ENCODE data around the gene IL10RA. TPM values are rescaled to one million over a fixed set of nuclear protein-coding genes. Genes with fewer than 3 reads are reported as not detected.
A peak's percentile ranks its signal among the peaks of the same experiment; 100 is the strongest.

IL10RA gene
- total and polyA plus RNA-seq, 3 experiments from 2014 or later, result 120 to 659 (median 122) TPM

GRCh38 chr11:117983163-117983475 is 3.1 kb upstream of the IL10RA start:
- POLR2A ChIA-PET, result interaction anchor here (1.1 kb wide), 1 partner anchor 18 kb away, joined by 7 read pairs; no protein-coding TSS in a partner anchor
- Histone ChIP-seq H3K36me3 (ENCODE audit: insufficient read depth, low read length) (peaks cover 9% of the 10 kb centered on the region), H3K27me3 (ENCODE audit: insufficient read depth, low read length, poor library complexity, severe bottlenecking) (no peaks in the 10 kb centered on the region), H3K27ac (ENCODE audit: low read depth, low read length) (no peak overlapping the region), H3K9me3 (ENCODE audit: low read length) (no peaks in the 10 kb centered on the region), H3K4me3 (ENCODE audit: low read length) (no peak overlapping the region), H3K4me1 (ENCODE audit: insufficient read depth, low read length) (peaks cover 53% of the 10 kb centered on the region)
- Mint-ChIP-seq H3K27me3 (no peaks in the 10 kb centered on the region), H3K4me1 (peaks cover 58 to 70% (median 66%) of the 10 kb centered on the region in 3 donors), H3K36me3 (peaks cover 12 to 33% (median 12%) of the 10 kb centered on the region in 3 donors), H3K9me3 (no peaks in the 10 kb centered on the region), H3K27ac (peak overlapping the region; percentile 34 to 98 (median 86)), H3K4me3 (peak overlapping the region; percentile 10 to 97 (median 38))
- CTCF ChIA-PET, result interaction anchor here (1.2 to 12.9 kb wide), 2 partner anchors 9 to 71 kb away, joined by 4 to 155 read pairs; no protein-coding TSS in a partner anchor
- DNase-seq, result no peak

GRCh38 chr11:117984476-117984875 is 1.7 kb upstream of the IL10RA start:
- peaks cover 21 to 44% (median 24%) of the 10 kb centered on the region in 3 donors for H3K36me3 Mint-ChIP-seq
- peak overlapping the region; percentile 75 to 98 (median 92) for H3K27ac Mint-ChIP-seq
- ChIA-PET POLR2A (interaction anchor here (6.0 to 6.5 kb wide), 2 partner anchors 15 to 32 kb away, joined by 108 to 114 read pairs; no protein-coding TSS in a partner anchor), CTCF (interaction anchor here (2.2 to 20.0 kb wide), 3 partner anchors 10 to 69 kb away, joined by 6 to 296 read pairs (median 155); no protein-coding TSS in a partner anchor)
- H3K4me3 ChIP-seq (ENCODE audit: low read length), result no peak overlapping the region
- H3K4me1 ChIP-seq (ENCODE audit: insufficient read depth, low read length), result peaks cover 60% of the 10 kb centered on the region
- peak overlapping the region; percentile 90 to 97 (median 93) for H3K4me3 Mint-ChIP-seq
- H3K9me3 ChIP-seq (ENCODE audit: low read length), result no peaks in the 10 kb centered on the region
- peaks cover 22% of the 10 kb centered on the region for H3K36me3 ChIP-seq (ENCODE audit: insufficient read depth, low read length)
- H3K4me1 Mint-ChIP-seq, result peaks cover 57 to 70% (median 64%) of the 10 kb centered on the region in 3 donors
- H3K27me3 Mint-ChIP-seq, result no peaks in the 10 kb centered on the region
- DNase-seq, result no peak
- H3K27me3 ChIP-seq (ENCODE audit: insufficient read depth, low read length, poor library complexity, severe bottlenecking), result no peaks in the 10 kb centered on the region
- H3K9me3 Mint-ChIP-seq, result no peaks in the 10 kb centered on the region
- H3K27ac ChIP-seq (ENCODE audit: low read depth, low read length), result no peak overlapping the region

GRCh38 chr11:117986981-117987574 is 884 bp downstream of the IL10RA start:
- ChIA-PET POLR2A (interaction anchor here (0.6 to 6.5 kb wide), 13 partner anchors 8 to 351 kb away, joined by 3 to 114 read pairs (median 9); no protein-coding TSS in a partner anchor), CTCF (interaction anchor here (0.7 to 20.0 kb wide), 15 partner anchors 10 to 179 kb away, joined by 3 to 296 read pairs (median 6); no protein-coding TSS in a partner anchor)
- Histone ChIP-seq H3K4me1 (ENCODE audit: insufficient read depth, low read length) (peaks cover 72% of the 10 kb centered on the region), H3K36me3 (ENCODE audit: insufficient read depth, low read length) (peaks cover 47% of the 10 kb centered on the region), H3K4me3 (ENCODE audit: low read length) (peak overlapping the region; percentile 100), H3K27ac (ENCODE audit: low read depth, low read length) (peak overlapping the region; percentile 98), H3K27me3 (ENCODE audit: insufficient read depth, low read length, poor library complexity, severe bottlenecking) (no peaks in the 10 kb centered on the region), H3K9me3 (ENCODE audit: low read length) (no peaks in the 10 kb centered on the region)
- Mint-ChIP-seq H3K9me3 (no peaks in the 10 kb centered on the region), H3K27me3 (no peaks in the 10 kb centered on the region), H3K4me3 (peak overlapping the region; percentile 90 to 97 (median 93)), H3K27ac (peak overlapping the region; percentile 77 to 99 (median 91)), H3K4me1 (peaks cover 56 to 72% (median 63%) of the 10 kb centered on the region in 3 donors), H3K36me3 (peaks cover 41 to 68% (median 44%) of the 10 kb centered on the region in 3 donors)
- DNase-seq, result peak in 4 of 5 donors; percentile 31 to 84 (median 76)

GRCh38 chr11:117989351-117990102 is 3.3 kb downstream of the IL10RA start:
- no peaks in the 10 kb centered on the region for H3K9me3 Mint-ChIP-seq
- peak overlapping the region; percentile 78 to 99 (median 91) for H3K27ac Mint-ChIP-seq
- peak overlapping the region; percentile 90 to 97 (median 93) for H3K4me3 Mint-ChIP-seq
- peaks cover 56 to 92% (median 62%) of the 10 kb centered on the region in 3 donors for H3K36me3 Mint-ChIP-seq
- no peak for DNase-seq
- Histone ChIP-seq H3K4me3 (ENCODE audit: low read length) (peak overlapping the region; percentile 100), H3K27me3 (ENCODE audit: insufficient read depth, low read length, poor library complexity, severe bottlenecking) (no peaks in the 10 kb centered on the region), H3K9me3 (ENCODE audit: low read length) (no peaks in the 10 kb centered on the region), H3K36me3 (ENCODE audit: insufficient read depth, low read length) (peaks cover 71% of the 10 kb centered on the region), H3K4me1 (ENCODE audit: insufficient read depth, low read length) (peaks cover 80% of the 10 kb centered on the region), H3K27ac (ENCODE audit: low read depth, low read length) (peak overlapping the region; percentile 38)
- CTCF ChIA-PET, result interaction anchor here (0.7 to 20.0 kb wide), 9 partner anchors 10 to 145 kb away, joined by 3 to 296 read pairs (median 5); no protein-coding TSS in a partner anchor
- H3K27me3 Mint-ChIP-seq, result no peaks in the 10 kb centered on the region
- H3K4me1 Mint-ChIP-seq, result peaks cover 61 to 75% (median 66%) of the 10 kb centered on the region in 3 donors
- POLR2A ChIA-PET, result interaction anchor here (0.6 to 6.5 kb wide), 7 partner anchors 9 to 71 kb away, joined by 3 to 114 read pairs (median 31); no protein-coding TSS in a partner anchor

- Histone ChIP-seq H3K9me3 (ENCODE audit: low read length) (no peaks in the 10 kb centered on the region), H3K36me3 (ENCODE audit: insufficient read depth, low read length) (peaks cover 97% of the 10 kb centered on the region), H3K4me1 (ENCODE audit: insufficient read depth, low read length) (peaks cover 91% of the 10 kb centered on the region), H3K27me3 (ENCODE audit: insufficient read depth, low read length, poor library complexity, severe bottlenecking) (no peaks in the 10 kb centered on the region), H3K4me3 (ENCODE audit: low read length) (peak overlapping the region; percentile 39), H3K27ac (ENCODE audit: low read depth, low read length) (no peak overlapping the region)
- CTCF ChIA-PET, result interaction anchor here (0.7 to 20.0 kb wide), 4 partner anchors 7 to 184 kb away, joined by 3 to 296 read pairs (median 115); no protein-coding TSS in a partner anchor
- peak overlapping the region in 7 of 8 donors; percentile 72 to 99 (median 88) for H3K27ac Mint-ChIP-seq
- POLR2A ChIA-PET, result interaction anchor here (1.0 to 6.7 kb wide), 6 partner anchors 9 to 61 kb away, joined by 5 to 39 read pairs (median 6); no protein-coding TSS in a partner anchor
- peaks cover 69 to 100% (median 72%) of the 10 kb centered on the region in 3 donors for H3K36me3 Mint-ChIP-seq
- no peaks in the 10 kb centered on the region for H3K9me3 Mint-ChIP-seq
- H3K4me3 Mint-ChIP-seq, result peak overlapping the region; percentile 90 to 97 (median 93)
- H3K27me3 Mint-ChIP-seq, result no peaks in the 10 kb centered on the region
- no peak for DNase-seq
- H3K4me1 Mint-ChIP-seq, result peaks cover 71 to 82% (median 79%) of the 10 kb centered on the region in 3 donors
Measured at GRCh38 chr11:117992136-117992535, 5.9 kb downstream of the IL10RA start.

- DNase-seq, result no peak
- peak overlapping the region; percentile 90 to 97 (median 93) for H3K4me3 Mint-ChIP-seq
- no peaks in the 10 kb centered on the region for H3K27me3 Mint-ChIP-seq
- Histone ChIP-seq H3K4me3 (ENCODE audit: low read length) (peak overlapping the region; percentile 39), H3K36me3 (ENCODE audit: insufficient read depth, low read length) (peaks cover 99% of the 10 kb centered on the region), H3K27ac (ENCODE audit: low read depth, low read length) (no peak overlapping the region), H3K9me3 (ENCODE audit: low read length) (no peaks in the 10 kb centered on the region), H3K27me3 (ENCODE audit: insufficient read depth, low read length, poor library complexity, severe bottlenecking) (no peaks in the 10 kb centered on the region), H3K4me1 (ENCODE audit: insufficient read depth, low read length) (peaks cover 94% of the 10 kb centered on the region)
- POLR2A ChIA-PET, result interaction anchor here (0.6 to 6.7 kb wide), 8 partner anchors 8 to 1093 kb away, joined by 4 to 39 read pairs (median 6); no protein-coding TSS in a partner anchor
- H3K27ac Mint-ChIP-seq, result peak overlapping the region; percentile 51 to 99 (median 86)
- H3K9me3 Mint-ChIP-seq, result no peaks in the 10 kb centered on the region
- H3K4me1 Mint-ChIP-seq, result peaks cover 73 to 84% (median 83%) of the 10 kb centered on the region in 3 donors
- CTCF ChIA-PET, result interaction anchor here (1.8 to 20.0 kb wide), 7 partner anchors 7 to 149 kb away, joined by 4 to 296 read pairs (median 7); no protein-coding TSS in a partner anchor
- peaks cover 70 to 100% (median 72%) of the 10 kb centered on the region in 3 donors for H3K36me3 Mint-ChIP-seq
Measured at GRCh38 chr11:117992620-117993019, 6.4 kb downstream of the IL10RA start.

- Mint-ChIP-seq H3K27me3 (no peaks in the 10 kb centered on the region), H3K36me3 (peaks cover 68 to 100% (median 70%) of the 10 kb centered on the region in 3 donors), H3K4me3 (peak overlapping the region; percentile 85 to 96 (median 93)), H3K27ac (peak overlapping the region; percentile 72 to 96 (median 88)), H3K4me1 (peaks cover 82 to 95% (median 94%) of the 10 kb centered on the region in 3 donors), H3K9me3 (no peaks in the 10 kb centered on the region)
- H3K9me3 ChIP-seq (ENCODE audit: low read length), result no peaks in the 10 kb centered on the region
- POLR2A ChIA-PET, result interaction anchor here (0.9 to 14.4 kb wide), 7 partner anchors 8 to 58 kb away, joined by 3 to 158 read pairs (median 8); partner anchors contain the start of gene IL10RA
- H3K4me3 ChIP-seq (ENCODE audit: low read length), result no peak overlapping the region
- H3K36me3 ChIP-seq (ENCODE audit: insufficient read depth, low read length), result peaks cover 99% of the 10 kb centered on the region
- CTCF ChIA-PET, result interaction anchor here (1.2 to 20.0 kb wide), 10 partner anchors 8 to 151 kb away, joined by 4 to 296 read pairs (median 4); no protein-coding TSS in a partner anchor
- DNase-seq, result no peak
- H3K27ac ChIP-seq (ENCODE audit: low read depth, low read length), result no peak overlapping the region
- no peaks in the 10 kb centered on the region for H3K27me3 ChIP-seq (ENCODE audit: insufficient read depth, low read length, poor library complexity, severe bottlenecking)
- peaks cover 87% of the 10 kb centered on the region for H3K4me1 ChIP-seq (ENCODE audit: insufficient read depth, low read length)
Measured at GRCh38 chr11:117993988-117994745, 8.0 kb downstream of the IL10RA start.

Measured in CD8-positive, alpha-beta memory T cell (primary cell).